Stimulated activated CD8-positive, alpha-beta memory T cell treated with anti-CD3 and anti-CD28 coated beads, Interleukin-15, amount 100 ng/mL, for 48 hours (primary cell): ENCODE data around the gene GFPT2.
A peak's percentile ranks its signal among the peaks of the same experiment; 100 is the strongest.

Source experiments
- DNase-seq, 2 donors: peaks; one replicate each; pipeline ENCODE4 v3.0.0-alpha.2; 2020; ENCODE audit warnings: low read depth in 2 of 2

GFPT2 gene

DNA sequence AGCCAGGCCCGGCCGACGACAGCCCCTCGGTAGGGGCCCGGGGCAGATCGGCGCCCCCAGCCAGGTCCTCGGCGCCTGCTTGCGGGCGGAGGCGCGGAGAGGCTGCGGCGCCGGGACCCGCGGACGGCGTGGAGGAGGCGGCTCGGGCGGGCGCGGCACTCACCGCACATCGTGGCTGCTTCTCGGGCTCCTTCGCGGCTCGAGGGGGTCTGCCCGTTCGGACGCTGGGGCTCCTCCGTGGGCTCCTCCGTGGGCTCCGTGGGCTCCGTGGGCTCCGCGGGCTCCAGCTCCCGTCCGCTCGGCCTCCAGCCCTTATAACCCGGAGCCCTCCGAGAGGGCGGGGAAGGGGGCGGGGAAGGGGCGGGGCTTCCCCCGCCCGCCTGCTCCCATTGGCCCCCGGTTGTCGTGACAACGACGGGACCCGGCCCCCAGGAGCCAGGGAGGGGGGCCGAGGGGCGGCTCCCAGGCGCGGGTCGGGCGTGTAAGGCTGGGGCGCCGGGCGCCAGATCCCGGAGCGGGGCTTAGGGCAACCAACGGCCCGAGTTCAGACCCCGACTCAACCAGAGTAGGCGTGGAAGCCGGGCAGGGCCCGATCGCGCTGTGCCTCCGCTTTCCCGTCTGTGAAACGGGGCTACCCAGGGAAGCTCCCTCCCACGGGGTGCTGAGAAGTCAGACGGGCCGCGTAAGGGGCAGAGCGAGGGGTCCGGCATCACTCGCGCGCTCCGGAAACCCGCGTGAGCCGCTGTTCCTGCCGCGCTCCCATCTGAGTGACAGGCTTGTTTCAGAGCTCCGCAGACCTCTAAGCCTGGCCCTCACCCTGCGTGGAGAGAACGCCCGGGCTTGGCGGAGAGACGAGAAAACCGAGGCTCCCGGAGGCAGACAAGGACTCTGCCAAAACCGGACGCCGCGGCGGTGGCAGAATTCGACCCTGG is at the start of gene GFPT2:
Gene GFPT2 (minus strand): TSS at position 289 of the 932 bp plus-strand sequence. CDS start 119 bp downstream, at position 170.
- DNase-seq: peak; percentile 56 to 60

DNA sequence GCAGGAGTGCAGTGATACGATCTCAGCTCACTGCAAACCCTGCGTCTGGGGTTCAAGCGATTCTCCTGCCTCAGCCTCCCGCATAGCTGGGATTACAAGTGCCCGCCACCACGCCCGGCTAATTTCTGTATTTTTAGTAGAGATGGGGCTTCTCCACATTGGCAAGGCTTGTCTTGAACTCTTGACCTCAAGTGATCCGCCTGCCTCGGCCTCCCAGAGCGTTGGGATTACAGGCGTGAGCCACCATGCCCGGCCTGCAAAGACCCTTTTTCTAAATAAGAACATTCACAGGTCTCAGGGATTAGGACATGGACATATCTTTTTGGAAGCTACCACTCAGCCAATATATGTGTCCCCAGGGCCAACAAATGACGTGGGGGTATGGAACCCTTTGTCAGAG is 49.6 kb upstream of the GFPT2 start:
- DNase-seq: no peak

DNA sequence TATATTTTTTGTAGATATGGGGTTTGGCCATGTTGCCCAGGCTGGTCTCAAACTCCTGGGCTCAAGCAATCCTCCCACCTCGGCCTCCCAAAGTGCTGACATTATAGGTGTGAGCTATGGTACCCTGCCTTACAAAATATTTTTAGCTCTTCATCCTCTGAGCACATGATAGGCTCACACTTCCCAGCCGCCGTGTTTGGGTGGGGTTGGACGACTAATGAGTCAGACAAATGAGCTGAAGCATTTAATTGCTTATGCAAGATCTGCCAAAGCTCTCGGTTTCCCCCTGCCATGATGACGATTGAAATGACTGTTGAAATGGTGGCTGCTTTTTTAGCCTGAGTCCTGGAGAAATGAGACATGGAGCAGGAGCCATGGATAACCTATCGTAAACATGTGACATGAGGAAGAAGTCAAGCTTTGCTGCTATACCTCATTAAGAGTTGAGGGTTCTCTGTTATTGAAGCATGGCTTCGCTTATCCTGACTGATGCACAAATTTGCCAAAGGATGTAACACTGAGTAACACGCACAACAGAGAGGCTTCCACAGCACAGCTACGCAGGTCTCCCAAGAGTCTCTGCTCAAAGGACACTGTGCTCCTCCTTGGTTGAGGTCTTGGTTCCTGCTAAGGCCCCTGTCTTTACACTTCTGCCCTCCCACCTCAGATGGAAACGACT is 48.2 kb upstream of the GFPT2 start:
- DNase-seq: no peak

DNA sequence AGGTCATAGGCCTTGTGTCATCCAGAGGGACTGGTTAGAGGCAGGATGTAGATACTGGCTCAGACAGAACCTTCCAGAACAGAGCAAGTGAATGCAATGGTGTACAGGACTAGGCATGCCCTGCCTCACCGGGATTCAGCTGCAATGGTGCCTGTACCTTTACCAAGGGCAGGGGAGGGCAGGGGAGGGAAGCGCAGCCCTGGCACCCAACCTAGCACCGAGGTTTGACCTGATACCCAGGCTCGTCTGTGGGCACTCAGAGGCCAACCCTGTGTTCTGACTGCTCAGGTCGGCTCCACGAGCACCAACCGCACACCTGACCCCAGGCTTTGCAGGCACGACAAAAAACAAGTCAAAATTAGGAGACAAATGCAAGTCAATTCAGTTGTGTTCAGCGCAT is 47.3 kb upstream of the GFPT2 start:
- no peak for DNase-seq

DNA sequence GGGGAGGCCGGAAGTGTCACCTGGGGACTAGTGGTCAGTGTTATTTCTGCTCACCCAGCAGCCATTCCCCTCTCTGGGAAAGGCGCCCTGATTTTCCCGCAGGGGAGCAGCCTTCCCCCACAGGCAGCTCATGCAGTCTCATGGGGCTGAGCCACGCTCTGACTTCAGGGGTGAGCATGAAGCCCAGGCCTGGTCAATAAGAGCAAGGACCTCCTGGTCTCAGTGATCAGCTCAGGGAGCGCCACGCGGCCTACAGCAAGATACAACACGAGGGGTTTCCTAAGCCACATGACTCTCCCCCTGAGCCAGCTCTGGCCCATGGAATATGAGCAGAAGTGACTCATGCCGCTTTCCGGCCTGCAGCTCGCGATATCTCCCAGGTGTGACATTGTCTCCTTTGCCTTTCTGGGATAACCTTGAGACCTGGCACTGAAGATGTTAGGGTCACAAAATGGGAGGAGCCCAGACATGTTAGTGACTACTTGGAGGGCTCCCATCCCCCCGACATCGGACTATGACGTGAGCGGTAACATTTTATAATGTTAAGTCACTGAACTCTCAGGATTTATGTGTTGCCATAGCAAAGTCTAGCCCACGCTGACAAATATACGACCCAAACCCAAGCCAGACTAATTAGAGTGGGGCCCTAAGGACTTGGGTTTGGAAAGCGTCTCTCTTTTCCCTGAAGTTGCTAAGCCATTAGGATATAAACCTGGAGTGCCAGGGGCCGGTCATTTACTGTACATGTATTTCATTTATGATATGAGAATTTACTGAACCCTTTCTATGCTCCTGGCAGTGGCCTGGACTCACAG is 46.5 kb upstream of the GFPT2 start:
- DNase-seq: no peak

DNA sequence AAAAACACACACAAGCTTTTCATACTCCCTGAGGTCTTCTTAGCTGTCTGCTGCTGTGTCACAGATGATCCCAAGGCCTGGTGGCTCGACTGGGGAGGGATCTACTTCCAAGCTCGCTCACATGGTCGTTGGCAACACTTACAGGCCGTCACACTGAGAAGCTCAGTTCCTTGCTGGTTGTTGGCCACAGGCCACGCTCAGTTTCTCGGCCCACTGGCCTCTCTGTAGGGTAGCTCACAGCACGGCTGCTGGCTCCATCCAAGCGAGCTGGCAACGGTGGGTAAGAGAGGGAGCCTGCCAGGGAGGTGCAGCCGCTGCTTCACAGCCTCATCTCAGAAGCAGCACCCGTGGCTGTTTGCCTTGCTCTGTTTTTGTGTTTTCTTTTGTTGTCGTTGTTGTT is 43.8 kb upstream of the GFPT2 start:
- DNase-seq: no peak

DNA sequence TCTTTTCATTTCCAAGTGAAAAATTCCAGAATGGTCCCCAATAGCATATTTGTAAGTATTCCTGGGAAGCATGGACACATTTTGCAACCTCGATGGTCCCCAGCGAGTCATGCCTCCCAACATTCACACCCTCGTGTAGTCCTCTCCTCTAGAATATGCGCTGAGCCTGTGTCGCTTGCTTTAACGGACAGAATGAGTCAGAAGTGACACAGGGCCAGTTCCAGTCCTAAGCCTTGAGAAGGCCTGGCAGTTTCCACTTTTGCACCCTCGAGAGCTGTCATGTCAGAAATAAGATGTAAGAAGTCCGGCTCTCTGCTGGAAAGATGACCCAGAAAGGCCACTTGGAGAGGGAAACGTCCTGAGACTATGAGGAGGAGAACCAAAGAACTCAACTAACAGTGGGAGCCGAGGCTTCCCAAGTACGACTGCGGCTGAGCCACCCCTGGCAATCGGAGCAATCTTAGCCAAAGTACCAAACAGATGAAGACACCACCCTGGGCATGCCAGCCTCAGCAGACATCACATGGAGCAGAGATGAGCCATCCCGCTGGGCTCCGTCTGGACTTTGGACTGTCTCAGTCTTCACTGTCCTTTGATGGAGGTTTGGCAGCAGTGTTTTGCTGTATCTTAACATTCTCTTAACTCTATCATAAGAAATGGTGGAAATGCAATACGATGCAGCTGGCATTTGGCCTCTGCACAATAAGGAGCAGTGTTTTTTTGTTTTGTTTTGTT is 42.6 kb upstream of the GFPT2 start:
- DNase-seq: no peak

DNA sequence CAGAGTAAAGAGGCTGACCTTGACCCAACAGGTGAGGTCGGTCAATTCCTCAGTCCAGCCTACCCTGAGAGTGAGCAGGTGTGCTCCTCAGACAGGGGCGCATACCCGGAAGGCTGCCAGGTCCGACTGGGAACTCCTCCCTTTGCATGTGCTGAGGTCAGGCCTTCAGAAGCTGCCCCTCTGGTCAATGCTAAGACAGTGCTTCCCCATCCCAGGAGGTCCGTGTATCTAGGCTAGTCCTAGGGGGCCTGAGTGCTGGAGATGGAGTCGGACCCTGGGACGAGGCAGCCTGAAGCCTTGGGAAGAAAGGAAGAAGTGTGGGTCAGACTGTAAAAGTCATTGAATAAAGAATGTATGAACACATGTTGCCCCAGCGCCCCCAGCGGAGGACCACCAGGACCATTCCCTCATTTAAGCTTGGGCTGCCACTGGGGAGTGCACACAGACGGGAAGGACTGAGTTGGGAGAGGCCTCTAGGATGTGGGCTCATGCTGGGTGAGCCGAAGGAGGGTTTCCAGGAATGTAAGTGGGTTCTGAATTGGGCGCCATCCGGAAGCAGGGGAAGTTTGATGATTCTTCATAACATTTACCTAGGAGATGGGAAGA is 41.0 kb upstream of the GFPT2 start:
- DNase-seq: no peak

DNA sequence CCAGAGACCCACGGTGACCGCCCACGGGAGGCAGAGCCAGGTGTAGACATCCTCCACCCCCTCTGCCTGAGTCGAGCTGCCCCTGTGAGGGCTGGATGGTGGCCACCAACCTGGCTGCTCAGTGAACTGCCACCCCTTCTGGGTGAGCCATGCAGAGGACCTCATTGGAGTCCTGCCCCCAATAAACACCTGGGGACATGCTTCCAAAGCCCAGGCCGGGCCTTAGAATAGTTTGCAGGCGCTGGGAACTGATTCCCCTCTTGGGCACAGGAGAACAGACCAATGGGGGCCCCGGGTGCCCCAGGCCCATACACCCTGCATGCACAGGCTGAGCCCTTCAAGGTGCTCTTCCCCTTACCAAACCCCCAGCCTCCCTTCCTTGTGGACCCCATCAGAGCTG is 38.1 kb upstream of the GFPT2 start:
- no peak for DNase-seq

DNA sequence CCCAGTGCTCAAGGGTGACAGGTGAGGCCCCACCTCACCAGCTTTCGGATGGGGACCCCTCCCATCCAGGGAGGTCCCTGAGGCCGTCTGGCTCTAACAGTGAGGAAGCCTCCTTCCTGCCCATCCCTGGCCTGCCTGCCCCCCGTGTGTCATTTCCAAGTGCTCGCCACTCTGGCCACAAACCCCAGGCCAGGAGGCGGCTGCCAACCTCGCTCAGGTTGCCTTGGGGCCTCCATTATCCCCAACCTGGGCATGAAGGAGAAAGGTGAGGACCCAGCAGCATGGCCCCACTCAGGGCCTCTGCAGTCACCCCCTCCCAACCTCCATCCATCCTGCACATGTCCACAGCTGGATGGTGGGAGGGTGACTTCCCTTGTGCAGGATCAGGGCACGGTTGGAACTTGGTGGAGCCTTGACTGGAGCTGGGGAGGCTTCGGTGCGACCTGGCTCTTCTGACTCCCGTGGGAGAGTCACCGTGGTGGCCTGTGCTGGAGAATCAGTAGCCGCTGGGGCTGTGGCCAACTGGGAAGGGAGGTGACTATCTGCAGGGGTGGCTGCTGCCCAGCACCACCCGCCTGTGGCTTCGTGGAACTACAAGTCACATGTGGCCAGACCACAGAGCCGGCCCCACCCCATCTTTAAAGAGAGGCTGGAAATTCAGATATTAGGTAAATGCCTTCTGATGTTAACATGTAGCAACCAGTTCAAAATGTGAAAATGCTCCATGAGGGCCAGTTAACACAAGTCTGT is 37.5 kb upstream of the GFPT2 start:
- no peak for DNase-seq

DNA sequence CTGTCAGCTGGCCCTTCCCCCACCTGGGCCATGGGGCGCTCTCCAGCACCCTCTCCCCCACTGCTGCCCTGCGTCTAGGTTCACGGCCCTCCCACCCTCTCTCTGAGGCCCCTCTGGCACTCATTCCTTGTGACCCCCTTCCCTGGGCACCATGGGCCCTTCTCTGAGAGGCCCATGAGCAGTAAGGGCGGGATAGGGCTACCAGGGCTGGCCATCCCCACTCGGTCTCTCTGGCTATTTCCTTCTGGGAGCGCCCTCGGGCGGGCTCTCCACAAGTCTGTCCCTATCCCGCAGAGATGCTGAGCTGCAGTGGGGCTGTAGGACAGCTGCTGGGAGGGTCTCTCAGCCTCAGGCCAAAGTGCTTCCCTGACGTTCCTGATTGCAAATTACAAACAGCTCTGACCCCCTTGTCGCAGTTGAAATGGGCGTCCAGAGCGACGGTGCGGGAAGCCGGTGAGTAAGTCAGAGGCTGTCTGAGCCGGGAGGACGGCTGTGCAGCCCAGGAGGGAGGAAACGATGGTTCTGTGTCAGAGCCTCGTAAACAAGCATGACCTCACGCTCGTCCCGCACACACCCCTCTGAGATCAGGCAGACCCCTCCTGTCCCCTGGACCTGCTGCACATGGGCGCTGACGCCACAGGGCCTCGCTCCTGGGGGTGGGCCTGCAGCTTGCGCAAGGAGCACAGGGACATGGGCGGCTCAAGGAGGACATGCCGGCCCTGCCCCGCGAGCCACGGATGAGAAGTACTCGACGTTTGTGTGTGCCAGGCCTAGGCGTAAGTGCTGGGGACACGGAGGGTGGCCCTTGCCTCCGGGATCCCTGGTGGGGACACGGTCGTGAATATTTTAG is 36.3 kb upstream of the GFPT2 start:
- DNase-seq: no peak

DNA sequence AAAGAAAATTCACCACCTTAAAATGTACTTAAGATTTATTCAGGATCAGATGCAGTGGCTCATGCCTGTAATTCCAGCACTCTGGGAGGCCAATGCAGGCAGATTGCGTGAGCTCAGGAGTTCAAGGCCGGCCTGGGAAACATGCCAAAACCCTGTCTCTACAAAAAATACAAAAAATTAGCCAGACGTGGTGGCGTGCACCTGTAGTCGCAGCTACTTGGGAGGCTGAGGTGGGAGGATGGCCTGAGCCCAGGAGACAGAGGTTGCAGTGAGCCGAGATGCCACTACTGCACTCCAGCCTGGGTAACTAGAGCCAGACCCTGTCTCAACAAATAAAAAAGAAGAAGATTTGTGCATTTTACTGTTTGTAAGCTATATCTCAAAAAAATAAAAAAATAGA is 34.7 kb upstream of the GFPT2 start:
- DNase-seq: no peak

DNA sequence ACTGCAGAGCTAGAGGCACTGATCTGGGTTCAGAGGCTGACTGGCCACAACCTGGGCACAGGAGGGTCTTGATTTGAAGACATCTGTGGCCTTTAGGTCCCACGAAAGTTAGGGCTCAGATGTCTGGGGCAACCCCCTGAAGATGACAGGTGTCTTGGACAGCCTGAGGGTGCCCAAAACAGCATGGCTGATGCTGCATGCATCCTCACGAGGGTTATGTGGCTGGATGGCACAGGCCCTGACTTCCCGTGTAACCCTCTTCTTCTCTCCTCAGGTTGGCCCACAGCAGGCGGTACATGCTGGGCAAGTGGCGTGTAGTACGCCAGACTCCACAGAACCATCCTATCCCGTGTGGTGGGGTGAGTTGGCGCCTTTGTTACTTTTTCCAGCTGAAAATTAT is 29.8 kb upstream of the GFPT2 start:
- DNase-seq: no peak

DNA sequence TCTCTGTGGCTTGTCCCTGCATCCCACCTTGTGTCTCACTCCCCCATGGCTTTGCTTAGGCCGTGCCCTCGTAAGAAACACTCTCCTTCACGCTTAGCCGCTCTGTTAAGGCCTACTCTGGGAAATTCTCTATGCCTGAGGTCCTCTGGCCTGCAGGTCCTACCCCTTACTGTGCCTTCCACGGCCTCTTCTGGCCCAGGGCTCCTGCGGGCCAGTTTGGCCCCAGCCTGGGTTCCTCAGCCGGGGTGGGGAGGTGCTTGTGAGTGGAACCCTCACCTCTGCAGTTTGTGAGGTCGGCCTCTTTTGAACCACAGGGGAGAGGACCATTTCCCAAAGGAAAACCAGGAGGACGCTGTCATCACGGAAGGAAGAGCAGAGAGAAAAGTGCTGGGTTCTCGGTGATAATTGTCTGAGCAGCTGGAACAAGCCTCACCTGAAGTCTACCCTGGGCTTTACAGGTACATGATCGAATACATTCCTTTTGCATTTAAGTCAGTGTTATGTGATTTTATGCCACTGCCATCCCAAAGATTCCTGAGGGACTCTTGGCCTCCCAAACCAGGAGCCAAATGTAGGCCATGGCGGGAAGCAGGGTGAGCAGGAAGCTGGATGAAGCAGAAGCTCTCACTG is 28.8 kb upstream of the GFPT2 start:
- no peak for DNase-seq

DNA sequence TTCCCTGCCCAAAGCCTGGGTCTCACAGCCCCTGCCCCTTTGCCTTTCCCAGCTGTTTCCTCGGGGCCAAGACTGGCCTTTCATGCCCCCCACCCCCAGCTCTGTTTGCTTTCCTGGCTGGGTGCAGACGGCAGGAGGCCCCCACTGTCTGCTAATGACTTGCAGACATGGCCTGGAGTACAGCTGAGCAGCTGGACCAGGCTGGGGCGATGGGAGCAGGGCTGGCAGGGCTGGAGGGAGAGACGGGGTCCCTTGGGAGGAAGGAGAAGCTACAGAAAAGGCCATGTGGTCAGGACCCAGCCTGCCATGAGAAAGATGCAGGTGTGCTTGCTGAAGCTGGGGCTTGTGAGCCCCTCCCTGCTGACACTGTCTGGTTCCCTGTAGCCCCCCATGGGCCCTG is 28.3 kb upstream of the GFPT2 start:
- DNase-seq: no peak

DNA sequence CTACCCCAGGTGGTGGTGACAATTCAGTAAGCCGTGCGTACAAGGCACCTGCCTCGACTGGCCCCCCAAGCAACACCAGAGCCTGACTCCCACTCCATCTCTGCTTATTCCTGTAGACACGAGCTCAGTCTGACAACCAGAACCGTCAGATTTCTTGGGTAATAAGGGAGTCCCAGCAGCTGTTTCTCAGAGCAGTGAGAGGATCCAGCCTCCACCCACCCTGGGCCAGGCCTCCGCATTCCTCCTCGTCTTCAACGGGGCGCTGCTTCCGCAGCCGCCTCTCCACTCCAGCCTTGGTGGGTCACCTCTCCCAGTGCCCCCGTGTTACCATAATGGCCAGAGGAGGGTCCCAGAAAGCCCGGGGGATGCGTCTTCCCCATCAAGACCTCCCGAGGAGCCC is 27.7 kb upstream of the GFPT2 start:
- no peak for DNase-seq

DNA sequence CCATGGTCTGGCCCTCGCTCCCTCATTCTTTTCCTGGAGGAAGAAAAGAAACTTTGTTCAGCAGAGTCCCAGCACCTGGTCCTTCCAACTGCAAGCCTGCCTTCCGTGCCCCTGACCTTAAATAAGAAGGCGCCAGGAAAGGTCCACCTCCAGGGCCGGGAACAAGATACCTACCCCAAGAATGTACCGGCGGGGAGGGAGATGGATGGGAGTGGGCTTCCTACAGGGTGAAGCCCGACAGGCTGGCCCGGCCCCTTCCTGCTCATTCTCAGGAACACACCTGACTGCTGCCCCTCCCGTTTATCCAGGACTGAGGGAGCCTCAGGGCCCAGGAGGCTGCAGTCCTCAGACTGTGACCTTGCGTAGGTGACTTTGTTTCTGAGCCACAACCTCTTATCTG is 27.3 kb upstream of the GFPT2 start:
- no peak for DNase-seq

DNA sequence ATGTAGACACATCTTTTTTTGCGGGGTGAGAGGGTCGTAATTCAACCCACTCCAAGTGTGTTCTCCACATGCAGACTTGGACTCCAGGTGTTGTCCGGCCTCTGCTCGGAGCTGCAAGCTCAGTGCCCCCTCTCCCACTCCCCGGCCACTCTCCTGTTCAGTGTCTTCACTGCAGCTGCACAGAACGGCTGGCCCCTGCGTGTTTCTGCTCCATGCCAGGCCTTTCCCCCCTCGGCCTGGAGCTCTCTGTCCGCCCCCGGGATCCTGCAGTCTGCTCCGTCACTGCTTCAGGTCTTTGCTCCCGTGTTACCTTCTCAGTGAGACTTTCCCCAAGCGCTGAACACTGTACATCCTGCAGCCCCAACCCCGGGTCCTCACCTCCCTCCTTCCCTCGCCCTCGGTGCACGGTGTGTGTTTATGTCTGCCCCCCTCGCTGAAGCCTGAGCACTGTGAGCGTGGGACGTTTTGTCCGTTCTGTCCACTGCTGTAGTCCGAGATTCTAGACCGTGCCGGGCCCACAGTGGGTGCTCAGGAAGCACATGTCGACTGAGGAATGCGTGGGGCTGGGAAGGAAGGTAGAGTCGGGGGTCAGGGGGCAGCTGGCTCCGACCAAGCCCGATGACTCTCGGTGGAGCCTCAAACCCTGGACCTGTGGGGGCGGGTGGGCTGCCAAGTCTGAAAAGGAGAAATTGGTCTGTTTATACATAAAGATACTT is 26.4 kb upstream of the GFPT2 start:
- DNase-seq: no peak
